CD4-positive, alpha-beta T cell treated with Interleukin-10 for 1 hour (primary cell): ENCODE data around the gene MEF2B.

Source experiments
- DNase-seq: peaks from one replicate; pipeline ENCODE4 v3.0.0-alpha.2; 2020

The MEF2B gene

GRCh38 chr19:19096641-19097627 lies 73.1 kb downstream of the MEF2B start:
- DNase-seq: no peak

- DNase-seq: no peak
Observed at GRCh38 chr19:19095691-19096090, 74.4 kb downstream of the MEF2B start.
